Naive thymus-derived CD8-positive, alpha-beta T cell (primary cell): Measurements from ENCODE around the gene TFAP2C. TPM values are rescaled to one million over a fixed set of nuclear protein-coding genes. Genes with fewer than 3 reads are reported as not detected.
"Not testable (repeated sequence)": the region's sequence is repeated elsewhere in the genome, so short reads cannot be mapped to it uniquely, and the experiment has no call there.

Experiments used
- ATAC-seq, 2 donors: fragments of 150-1000 bp; cut with Tn5 transposase in 1 of 2; sonication (Bioruptor Pico), chemical (Tn5 transposase) in 1 of 2; 1 replicate in 1 of 2; 2 replicates in 1 of 2; pipeline ENCODE4 v1.10.0; 2021; ENCODE audit warnings: mild to moderate bottlenecking in 2 of 2, moderate library complexity in 2 of 2
- POLR2A ChIA-PET: fragments of 350-600 bp; sonication (Branson Sonifier 250); formaldehyde crosslinking; loops from one replicate; lab custom pipeline; 2021; ENCODE audit warnings: antibody characterized with exemption; lab: Charles Lee
- DNase-seq, 10 donors: peaks; one replicate each; pipeline versions ENCODE4 v3.0.0 to v3.0.0-alpha.2; 2020 to 2022
- H3K27ac Mint-ChIP-seq, 10 donors: one replicate each; pipeline ENCODE4 v1.8.0; 2020 to 2022; ENCODE audit warnings: mild to moderate bottlenecking in 10 of 10, mixed read lengths in 10 of 10, moderate library complexity in 4 of 10, inconsistent platforms in 1 of 10
- H3K27me3 Mint-ChIP-seq, 5 donors: one replicate each; pipeline ENCODE4 v1.8.0; 2021 to 2022; ENCODE audit warnings: mixed read lengths in 5 of 5
- H3K36me3 Mint-ChIP-seq, 3 donors: one replicate each; pipeline ENCODE4 v1.8.0; 2020 to 2022; ENCODE audit warnings: mixed read lengths in 3 of 3, mild to moderate bottlenecking in 2 of 3, inconsistent platforms in 1 of 3
- H3K4me1 Mint-ChIP-seq, 4 donors: one replicate each; pipeline ENCODE4 v1.8.0; 2021 to 2022; ENCODE audit warnings: mixed read lengths in 4 of 4
- H3K4me3 Mint-ChIP-seq, 10 donors: one replicate each; pipeline ENCODE4 v1.8.0; 2020 to 2022; ENCODE audit warnings: mild to moderate bottlenecking in 10 of 10, mixed read lengths in 10 of 10, moderate library complexity in 6 of 10, inconsistent platforms in 1 of 10
- H3K9me3 Mint-ChIP-seq, 9 donors: one replicate each; pipeline ENCODE4 v1.8.0; 2020 to 2022; ENCODE audit warnings: mixed read lengths in 9 of 9, mild to moderate bottlenecking in 3 of 9, inconsistent platforms in 1 of 9, moderate library complexity in 1 of 9
- polyA plus RNA-seq, 3 donors: library from polyadenylated mRNA; unstranded; fragments of 300-500 nt; fragmentation: Illumina TruSeq; gene quantifications; one replicate each; pipeline ENCODE4 v1.2.3, GENCODE V29; 2021
- total RNA-seq, 8 experiments: library from RNA in 2 of 8; stranded (reverse) in 2 of 8; gene quantifications; one replicate each; pipeline ENCODE4 v1.2.3 and lab custom pipeline; 2021 to 2026

TFAP2C gene
- total and polyA plus RNA-seq, 5 experiments from 2014 or later, result not detected

DNA sequence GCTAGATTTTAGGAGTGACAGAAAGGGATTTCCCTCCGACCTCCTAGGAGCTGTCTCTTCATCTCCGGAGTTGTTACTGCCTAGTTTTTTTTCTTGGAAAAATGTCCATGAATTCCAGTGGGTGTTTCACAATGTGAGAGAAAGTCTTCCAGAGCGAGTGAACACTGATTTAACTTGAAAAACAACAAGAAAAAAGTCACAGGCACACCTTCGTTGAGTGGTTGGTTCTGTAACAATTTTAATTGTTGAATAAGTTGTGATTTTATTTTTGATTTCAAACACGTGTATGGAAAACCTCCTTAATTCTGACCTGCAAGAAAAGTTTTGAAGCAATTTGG is 2.9 kb downstream of the TFAP2C start:
- no peak for ATAC-seq
- Mint-ChIP-seq H3K4me3 (peak overlapping the region in 3 of 10 donors; percentile 6 to 21 (median 19)), H3K27me3 (peaks cover 16 to 48% (median 36%) of the 10 kb centered on the region in 5 donors), H3K36me3 (peaks cover 0 to 4% (median 0%) of the 10 kb centered on the region in 3 donors), H3K9me3 (peaks cover 0 to 2% (median 0%) of the 10 kb centered on the region in 9 donors), H3K27ac (peak overlapping the region in 1 of 10 donors; percentile 25), H3K4me1 (peaks cover 0 to 19% (median 7%) of the 10 kb centered on the region in 4 donors)
- DNase-seq, result no peak
- POLR2A ChIA-PET, result no interaction called here

DNA sequence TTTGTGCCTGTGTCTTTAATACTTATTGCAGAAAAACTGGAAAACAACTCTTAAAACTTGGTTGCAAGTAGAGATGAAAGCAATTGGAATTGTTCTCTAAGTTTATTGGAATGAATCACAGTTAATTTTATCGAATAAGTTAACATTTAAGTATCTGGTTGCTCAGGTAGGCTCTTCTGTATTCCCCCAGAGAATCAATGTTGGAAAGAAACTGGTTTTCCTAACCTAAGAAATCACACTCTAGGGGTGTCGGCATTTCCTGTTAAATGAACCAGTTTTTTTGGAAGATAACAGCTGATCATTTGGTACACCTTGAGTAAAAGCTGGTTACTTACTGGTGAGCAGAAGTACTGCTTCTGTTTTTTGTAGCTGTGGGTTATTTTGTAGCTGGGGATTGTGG is 5.2 kb downstream of the TFAP2C start:
- POLR2A ChIA-PET, result no interaction called here
- H3K4me1 Mint-ChIP-seq, result peaks cover 0 to 10% (median 3%) of the 10 kb centered on the region in 4 donors
- no peak overlapping the region for H3K4me3 Mint-ChIP-seq
- peaks cover 19 to 39% (median 31%) of the 10 kb centered on the region in 5 donors for H3K27me3 Mint-ChIP-seq
- H3K27ac Mint-ChIP-seq, result no peak overlapping the region
- H3K9me3 Mint-ChIP-seq, result no peaks in the 10 kb centered on the region
- peaks cover 0 to under 1% (median 0%) of the 10 kb centered on the region in 3 donors for H3K36me3 Mint-ChIP-seq
- DNase-seq, result no peak
- ATAC-seq, result no peak

- Mint-ChIP-seq H3K27me3 (peaks cover 21 to 33% (median 28%) of the 10 kb centered on the region in 5 donors), H3K36me3 (peaks cover 0 to 3% (median 0%) of the 10 kb centered on the region in 3 donors), H3K9me3 (no peaks in the 10 kb centered on the region), H3K27ac (no peak overlapping the region), H3K4me3 (no peak overlapping the region), H3K4me1 (peaks cover 0 to 6% (median 3%) of the 10 kb centered on the region in 4 donors)
- no peak for DNase-seq
- POLR2A ChIA-PET, result no interaction called here
- no peak for ATAC-seq
These were observed 5.8 kb downstream of the TFAP2C start for GRCh38 chr20:56634735-56635385.

DNA sequence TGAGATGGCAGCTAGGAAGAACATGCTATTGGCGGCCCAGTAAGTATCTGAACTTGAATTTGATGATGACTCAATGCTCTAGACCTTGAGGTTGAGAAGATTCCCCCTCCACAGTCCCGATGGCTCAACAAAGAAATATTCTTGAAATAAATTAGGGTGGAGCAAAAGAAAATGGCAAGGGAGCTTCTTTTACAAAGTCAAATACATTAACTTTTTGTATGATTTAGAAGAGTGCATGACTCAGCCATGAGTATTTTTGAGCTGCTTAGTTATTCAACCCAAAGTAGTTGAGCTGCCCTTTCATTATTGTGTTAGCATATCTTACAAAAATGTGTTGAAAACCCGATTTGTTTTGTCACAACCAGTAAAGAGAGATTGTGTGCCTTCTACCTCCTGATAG is 7.6 kb downstream of the TFAP2C start:
- H3K4me1 Mint-ChIP-seq, result peaks cover 0 to 3% (median 1%) of the 10 kb centered on the region in 4 donors
- POLR2A ChIA-PET, result no interaction called here

DNA sequence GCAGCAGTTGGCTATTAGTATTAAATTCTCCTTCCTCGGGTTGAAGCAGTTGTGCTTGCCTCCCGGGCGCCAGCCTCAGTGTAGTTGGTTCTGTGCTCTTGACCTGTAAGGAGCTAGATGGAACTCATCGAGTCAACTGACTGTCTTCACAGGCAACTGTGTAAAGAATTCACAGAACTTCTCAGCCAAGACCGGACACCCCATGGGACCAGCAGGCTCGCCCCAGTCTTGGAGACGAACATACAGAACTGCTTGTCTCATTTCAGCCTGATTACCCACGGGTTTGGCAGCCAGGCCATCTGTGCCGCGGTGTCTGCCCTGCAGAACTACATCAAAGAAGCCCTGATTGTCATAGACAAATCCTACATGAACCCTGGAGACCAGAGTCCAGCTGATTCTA is 8.5 kb downstream of the TFAP2C start:
- ATAC-seq (no peak), DNase-seq (no peak)
- Mint-ChIP-seq H3K4me1 (no peaks in the 10 kb centered on the region), H3K4me3 (no peak overlapping the region), H3K27ac (no peak overlapping the region), H3K36me3 (peaks cover 0 to 3% (median 0%) of the 10 kb centered on the region in 3 donors), H3K9me3 (no peaks in the 10 kb centered on the region), H3K27me3 (peaks cover 15 to 31% (median 23%) of the 10 kb centered on the region in 5 donors)
- POLR2A ChIA-PET, result no interaction called here

More for the DNA sequence above, 7.6 kb downstream of the TFAP2C start:
- no peaks in the 10 kb centered on the region for H3K9me3 Mint-ChIP-seq
- peaks cover 19 to 32% (median 27%) of the 10 kb centered on the region in 5 donors for H3K27me3 Mint-ChIP-seq
- H3K36me3 Mint-ChIP-seq, result peaks cover 0 to 3% (median 0%) of the 10 kb centered on the region in 3 donors
- no peak overlapping the region for H3K4me3 Mint-ChIP-seq
- DNase-seq, result no peak
- no peak for ATAC-seq
- H3K27ac Mint-ChIP-seq, result no peak overlapping the region

DNA sequence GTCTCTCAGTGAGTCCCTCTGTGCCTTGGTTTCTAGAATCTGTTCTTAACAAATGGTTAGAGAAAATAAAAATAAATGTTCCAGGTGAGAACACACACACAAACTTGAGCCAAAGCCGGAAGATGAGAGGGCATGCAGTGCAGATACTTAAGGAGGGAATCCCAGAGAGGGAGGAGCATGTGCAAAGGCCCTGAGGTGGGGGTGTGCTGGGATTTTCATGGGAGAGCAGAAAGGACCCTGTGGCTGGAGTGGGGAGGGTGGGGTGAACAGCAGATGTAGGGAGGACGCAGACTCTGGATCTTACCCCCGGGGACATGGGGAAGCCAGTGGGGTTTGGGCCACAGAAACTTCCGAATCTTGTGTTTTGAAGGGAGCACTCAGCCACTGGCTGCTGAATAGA is 17.5 kb downstream of the TFAP2C start:
- no peak for ATAC-seq
- no peak overlapping the region for H3K4me3 Mint-ChIP-seq
- no peak for DNase-seq
- H3K36me3 Mint-ChIP-seq, result no peaks in the 10 kb centered on the region
- H3K27ac Mint-ChIP-seq, result no peak overlapping the region
- POLR2A ChIA-PET, result no interaction called here
- H3K9me3 Mint-ChIP-seq, result peaks cover 0 to 4% (median 0%) of the 10 kb centered on the region in 9 donors
- H3K27me3 Mint-ChIP-seq, result peaks cover 7 to 23% (median 14%) of the 10 kb centered on the region in 5 donors
- no peaks in the 10 kb centered on the region for H3K4me1 Mint-ChIP-seq

- H3K36me3 Mint-ChIP-seq, result no peaks in the 10 kb centered on the region
- ATAC-seq, result no peak
These were observed 24.1 kb downstream of the TFAP2C start for GRCh38 chr20:56653211-56653610.

GRCh38 chr20:56656632-56657031 is 27.5 kb downstream of the TFAP2C start:
- Mint-ChIP-seq H3K27ac (no peak overlapping the region), H3K4me1 (no peaks in the 10 kb centered on the region)
- POLR2A ChIA-PET, result no interaction called here

More at GRCh38 chr20:56653211-56653610, 24.1 kb downstream of the TFAP2C start:
- POLR2A ChIA-PET, result no interaction called here
- Mint-ChIP-seq H3K9me3 (peaks cover 0 to 1% (median 0%) of the 10 kb centered on the region in 9 donors), H3K4me1 (no peaks in the 10 kb centered on the region), H3K27me3 (peaks cover 0 to 15% (median 2%) of the 10 kb centered on the region in 5 donors), H3K27ac (no peak overlapping the region), H3K4me3 (no peak overlapping the region)
- no peak for DNase-seq

GRCh38 chr20:56657879-56658278 is 28.8 kb downstream of the TFAP2C start:
- Mint-ChIP-seq H3K27me3 (peaks cover 0 to 15% (median 2%) of the 10 kb centered on the region in 5 donors), H3K9me3 (peaks cover 0 to 3% (median 0%) of the 10 kb centered on the region in 9 donors), H3K36me3 (no peaks in the 10 kb centered on the region), H3K4me1 (no peaks in the 10 kb centered on the region), H3K4me3 (no peak overlapping the region), H3K27ac (no peak overlapping the region)
- no peak for DNase-seq
- POLR2A ChIA-PET, result no interaction called here
- no peak for ATAC-seq

More at GRCh38 chr20:56656632-56657031, 27.5 kb downstream of the TFAP2C start:
- Mint-ChIP-seq H3K4me3 (no peak overlapping the region), H3K27me3 (peaks cover 0 to 15% (median 2%) of the 10 kb centered on the region in 5 donors), H3K36me3 (no peaks in the 10 kb centered on the region), H3K9me3 (peaks cover 0 to 3% (median 0%) of the 10 kb centered on the region in 9 donors)
- ATAC-seq (no peak), DNase-seq (no peak)

DNA sequence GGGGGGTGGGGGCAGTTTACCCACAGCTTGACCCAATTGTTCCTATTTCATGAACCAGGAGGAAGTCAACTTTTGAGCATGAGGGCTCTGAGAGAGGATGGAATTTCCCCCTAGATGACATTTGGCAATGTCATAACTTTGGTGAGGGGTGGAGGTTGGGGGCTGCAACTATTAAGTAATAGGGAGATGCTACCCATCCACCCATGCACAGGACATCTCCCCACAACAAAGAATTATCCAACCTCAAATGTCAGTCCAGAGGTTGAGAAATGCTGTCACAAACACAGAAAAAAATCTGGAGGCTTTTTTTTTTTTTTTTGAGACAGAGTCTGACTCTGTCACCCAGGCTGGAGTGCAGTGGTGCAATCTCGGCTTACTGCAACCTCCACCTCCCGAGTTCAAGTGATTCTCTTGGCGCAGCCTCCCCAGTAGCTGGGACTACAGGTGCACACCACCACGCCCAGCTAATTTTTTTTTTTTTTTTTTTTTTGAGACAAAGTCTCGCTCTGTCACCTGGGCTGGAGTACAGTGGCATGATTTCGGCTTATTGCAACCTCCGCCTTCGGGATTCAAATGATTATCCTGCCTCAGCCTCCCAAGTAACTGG is 29.3 kb downstream of the TFAP2C start:
- Mint-ChIP-seq H3K27me3 (peaks cover 0 to 15% (median 2%) of the 10 kb centered on the region in 5 donors), H3K27ac (peak overlapping the region in 1 of 10 donors; percentile 13)
- H3K4me3 Mint-ChIP-seq, POLR2A ChIA-PET, H3K4me1 Mint-ChIP-seq, ATAC-seq, H3K36me3 Mint-ChIP-seq, H3K9me3 Mint-ChIP-seq, DNase-seq: not testable (repeated sequence)

- Mint-ChIP-seq H3K27ac (no peak overlapping the region), H3K27me3 (peaks cover 0 to 13% (median 0%) of the 10 kb centered on the region in 5 donors), H3K4me1 (no peaks in the 10 kb centered on the region), H3K36me3 (no peaks in the 10 kb centered on the region), H3K4me3 (no peak overlapping the region), H3K9me3 (peaks cover 0 to 3% (median 0%) of the 10 kb centered on the region in 9 donors)
- DNase-seq (no peak), ATAC-seq (no peak)
- POLR2A ChIA-PET, result no interaction called here
These were observed 34.6 kb downstream of the TFAP2C start for GRCh38 chr20:56663660-56664059.

- H3K9me3 Mint-ChIP-seq, result peaks cover 0 to 3% (median 0%) of the 10 kb centered on the region in 9 donors
These were observed 35.7 kb downstream of the TFAP2C start for GRCh38 chr20:56664796-56665195.

DNA sequence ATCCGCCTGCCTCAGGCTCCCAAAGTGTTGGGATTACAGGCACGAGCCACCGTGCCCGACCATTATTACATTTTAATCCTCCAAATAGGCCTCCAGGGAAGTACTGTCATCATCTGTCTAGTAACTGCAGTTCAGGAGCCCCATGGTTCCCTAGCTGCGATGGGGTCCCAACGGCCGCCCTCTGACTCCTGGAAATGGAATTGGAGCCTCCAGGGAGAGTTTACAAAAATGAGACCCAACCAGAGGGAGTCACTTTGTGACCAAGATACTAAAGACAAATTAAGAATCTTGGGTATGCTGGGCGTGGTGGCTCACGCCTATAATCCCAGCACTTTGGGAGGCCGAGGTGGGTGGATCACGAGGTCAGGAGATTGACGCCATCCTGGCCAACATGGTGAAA is 36.7 kb downstream of the TFAP2C start:
- Mint-ChIP-seq H3K9me3 (peaks cover 0 to 3% (median 0%) of the 10 kb centered on the region in 9 donors), H3K27me3 (peaks cover 0 to 13% (median 0%) of the 10 kb centered on the region in 5 donors), H3K4me1 (no peaks in the 10 kb centered on the region), H3K27ac (no peak overlapping the region), H3K4me3 (no peak overlapping the region), H3K36me3 (no peaks in the 10 kb centered on the region)
- DNase-seq (no peak), ATAC-seq (no peak)
- POLR2A ChIA-PET, result no interaction called here

More at GRCh38 chr20:56664796-56665195, 35.7 kb downstream of the TFAP2C start:
- ATAC-seq, result no peak
- no peaks in the 10 kb centered on the region for H3K36me3 Mint-ChIP-seq
- POLR2A ChIA-PET, result no interaction called here
- no peak for DNase-seq
- no peaks in the 10 kb centered on the region for H3K4me1 Mint-ChIP-seq
- peaks cover 0 to 13% (median 0%) of the 10 kb centered on the region in 5 donors for H3K27me3 Mint-ChIP-seq
- no peak overlapping the region for H3K4me3 Mint-ChIP-seq
- H3K27ac Mint-ChIP-seq, result no peak overlapping the region
